Fibroblast of skin of left biceps (primary cell): ENCODE measurements around the gene SYTL3.
"Not testable (repeated sequence)": the region's sequence is repeated elsewhere in the genome, so short reads cannot be mapped to it uniquely, and the experiment has no call there.

ENCODE experiments used
- DNase-seq, 2 experiments: peaks; one replicate each; pipeline ENCODE4 v3.0.0-alpha.2; 2013; ENCODE audit warnings: low read depth in 2 of 2

SYTL3 gene

DNA sequence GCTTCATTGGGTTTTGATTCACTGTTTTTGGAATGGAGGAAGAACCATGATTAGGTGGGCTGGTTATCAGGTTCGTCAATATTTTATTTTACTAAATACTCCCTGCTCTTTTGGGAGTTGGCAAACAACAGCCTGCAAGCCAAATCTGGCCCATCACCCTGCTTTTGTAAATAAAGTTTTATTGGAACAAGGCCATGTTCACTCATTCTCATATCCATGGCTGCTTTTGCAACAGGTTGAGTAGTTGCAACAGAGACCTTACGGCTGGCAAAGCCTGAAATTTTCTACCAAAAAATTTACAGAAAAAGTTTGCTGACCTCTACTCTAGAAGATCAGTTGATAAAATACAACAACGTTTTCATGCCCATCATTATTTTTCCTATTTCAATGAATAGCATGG is 45.1 kb downstream of the SYTL3 start:
- no peak for DNase-seq

DNA sequence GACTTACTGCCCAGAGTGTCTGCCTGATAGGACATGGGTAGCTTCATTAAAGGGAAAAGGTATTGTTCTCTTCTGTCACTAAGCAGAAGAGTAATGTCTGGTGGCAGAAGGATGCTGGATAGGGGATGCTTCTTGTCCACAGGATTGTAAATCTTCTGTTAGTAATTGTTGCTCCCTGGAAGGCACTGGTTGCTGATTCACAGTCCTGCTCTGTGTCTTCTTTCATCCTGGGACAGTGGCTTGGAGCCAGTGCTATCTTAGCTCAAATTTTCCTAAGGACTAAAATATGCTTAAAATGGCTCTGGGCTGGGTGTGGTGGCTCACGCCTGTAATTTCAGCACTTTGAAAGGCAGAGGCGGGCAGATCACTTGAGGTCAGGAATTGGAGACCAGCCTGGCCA is 48.0 kb downstream of the SYTL3 start:
- no peak for DNase-seq

DNA sequence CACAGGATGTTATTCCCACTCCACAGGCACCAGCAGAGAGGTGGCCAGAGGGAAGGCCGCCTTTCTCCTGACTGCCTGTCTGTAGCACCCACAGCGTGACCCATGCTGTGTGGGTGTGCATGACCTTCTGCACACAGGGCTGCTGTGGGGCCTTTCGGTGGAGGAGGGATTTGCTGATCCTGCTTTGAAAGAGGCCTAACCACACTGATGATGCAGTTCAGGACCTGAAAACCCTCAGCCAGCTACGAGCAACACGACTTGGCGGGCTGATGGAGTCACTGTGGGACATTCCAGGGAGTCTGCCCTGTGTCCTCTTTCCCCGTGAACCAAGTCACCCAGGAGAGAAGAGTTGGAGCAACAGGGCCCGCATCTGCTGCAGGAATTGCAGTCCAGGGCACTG is 49.1 kb downstream of the SYTL3 start:
- DNase-seq, result no peak

DNA sequence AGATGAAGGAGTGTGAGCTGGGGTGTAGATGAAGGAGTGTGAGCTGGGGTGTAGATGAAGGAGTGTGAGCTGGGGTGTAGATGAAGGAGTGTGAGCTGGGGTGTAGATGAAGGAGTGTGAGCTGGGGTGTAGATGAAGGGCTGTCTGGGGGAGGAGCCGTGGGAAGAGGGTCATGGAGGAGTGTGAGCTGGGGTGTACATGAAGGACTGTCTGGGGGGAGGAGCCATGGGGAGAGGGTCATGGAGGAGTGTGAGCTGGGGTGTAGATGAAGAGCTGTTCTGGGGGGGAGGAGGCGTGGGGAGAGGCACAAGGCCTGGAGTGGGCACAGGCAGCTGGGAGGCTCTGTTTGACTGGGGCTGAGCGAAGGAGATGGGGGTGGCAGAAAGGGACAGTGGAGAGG is 51.4 kb downstream of the SYTL3 start:
- not testable (repeated sequence) for DNase-seq

DNA sequence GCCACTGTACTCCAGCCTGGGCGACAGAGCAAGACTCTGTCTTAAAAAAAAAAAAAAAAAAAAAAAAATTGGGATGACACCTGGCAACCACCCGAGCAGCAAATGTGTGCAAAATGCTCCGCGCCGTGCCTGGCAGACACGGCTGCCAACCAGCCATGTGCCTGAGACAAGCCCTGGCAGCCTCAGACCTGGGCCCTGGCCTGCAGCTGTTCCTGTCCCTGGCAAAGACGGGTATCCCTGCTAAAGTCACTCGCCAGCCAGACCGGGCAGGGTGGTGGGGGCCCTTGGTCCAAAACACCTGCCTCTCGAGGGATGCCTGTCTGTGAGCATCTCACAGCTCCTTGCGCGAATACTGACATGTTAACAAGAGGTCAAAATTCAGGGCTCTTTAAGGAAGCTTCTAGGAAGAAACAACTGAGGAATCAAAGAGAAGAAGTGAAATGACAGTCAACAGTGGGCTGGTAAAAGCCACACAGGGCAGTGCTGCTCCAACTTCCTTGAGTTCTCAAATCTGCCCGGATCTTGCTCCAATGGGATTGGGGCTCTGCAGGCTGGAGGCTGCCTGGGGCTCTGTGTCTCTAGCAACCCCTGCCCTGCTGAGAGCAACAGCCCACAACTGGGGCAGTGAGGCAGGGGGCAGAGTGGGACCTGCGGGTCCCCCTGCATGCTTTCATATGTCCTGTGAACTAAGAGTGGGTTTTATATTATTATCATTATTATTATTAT is 53.4 kb downstream of the SYTL3 start:
- no peak for DNase-seq

DNA sequence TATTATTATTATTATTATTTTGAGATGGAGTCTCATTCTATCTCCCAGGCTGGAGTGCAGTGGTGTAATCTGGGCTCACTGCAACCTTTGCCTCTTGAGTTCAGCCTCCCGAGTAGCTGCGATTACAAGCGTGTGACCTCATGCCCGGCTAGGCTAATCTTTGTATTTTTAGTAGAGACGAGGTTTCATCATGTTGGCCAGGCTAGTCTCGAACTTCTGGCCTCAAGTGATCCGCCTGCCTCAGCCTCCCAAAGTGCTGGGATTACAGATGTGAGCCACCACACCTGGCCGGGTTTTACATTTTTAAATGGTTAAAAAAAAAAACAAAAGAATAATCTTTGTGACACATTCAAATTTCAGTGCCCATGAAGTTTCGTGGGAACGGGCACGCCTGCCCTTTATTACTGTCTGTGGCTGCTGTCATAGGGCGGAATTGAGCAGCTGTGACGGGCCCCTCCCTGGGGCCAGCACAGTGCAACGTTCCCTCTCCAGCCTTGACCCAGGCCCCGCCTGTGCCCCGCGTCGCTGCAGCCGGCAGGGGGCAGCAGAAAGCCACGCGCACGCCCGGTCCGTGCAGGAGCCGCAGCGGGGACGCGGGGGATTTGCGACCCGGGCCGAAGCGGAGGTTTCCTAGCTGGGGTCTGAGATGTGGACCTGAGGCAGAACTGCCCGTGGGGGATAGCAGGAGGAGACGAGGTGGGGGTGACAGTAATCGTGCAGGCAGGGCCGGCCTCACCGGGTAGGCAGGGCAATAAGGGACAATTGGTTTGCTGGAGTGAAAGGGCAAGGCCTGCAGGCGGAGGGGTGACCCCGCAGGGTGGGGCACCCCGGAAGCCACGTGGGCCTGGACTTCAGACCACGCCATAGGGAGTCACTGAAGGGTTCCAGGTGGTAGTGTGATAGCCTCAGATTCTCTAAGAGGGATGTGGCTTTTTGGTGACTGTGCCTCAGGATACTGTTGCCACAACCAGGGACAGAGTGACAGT is 54.3 kb downstream of the SYTL3 start:
- no peak for DNase-seq

DNA sequence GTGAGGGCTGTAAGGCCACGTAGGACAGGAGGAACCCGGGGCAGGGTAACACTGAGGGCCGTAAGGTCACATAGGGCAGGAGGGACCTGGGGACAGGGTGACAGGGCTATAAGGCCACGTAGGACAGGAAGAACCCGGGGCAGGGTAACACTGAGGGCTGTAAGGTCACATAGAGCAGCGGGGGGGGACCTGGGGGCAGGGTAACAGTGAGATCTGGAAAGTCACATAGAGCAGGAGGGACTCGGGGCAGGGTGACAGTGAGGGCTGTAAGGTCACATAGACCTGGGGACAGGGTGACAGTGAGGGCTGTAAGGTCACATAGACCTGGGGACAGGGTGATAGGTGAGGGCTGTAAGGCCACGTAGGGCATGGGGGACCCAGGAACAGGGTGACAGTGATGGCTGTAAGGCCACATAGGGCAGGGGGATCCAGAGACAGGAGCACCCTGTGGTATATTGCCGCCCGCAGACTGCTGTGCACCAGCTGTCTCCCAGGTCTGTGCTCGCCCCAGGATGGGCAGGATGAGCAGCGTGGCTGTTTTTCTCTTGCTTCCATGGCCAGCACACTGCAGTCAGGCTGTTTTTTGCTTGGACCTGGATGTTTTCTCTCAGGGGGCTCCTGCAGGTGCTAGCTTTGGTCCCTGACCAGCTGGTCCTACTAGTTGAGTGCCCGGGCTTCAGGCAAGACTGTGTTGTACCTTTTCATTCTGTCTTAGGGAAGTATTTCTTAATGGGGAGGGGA is 55.7 kb downstream of the SYTL3 start:
- DNase-seq, result no peak

DNA sequence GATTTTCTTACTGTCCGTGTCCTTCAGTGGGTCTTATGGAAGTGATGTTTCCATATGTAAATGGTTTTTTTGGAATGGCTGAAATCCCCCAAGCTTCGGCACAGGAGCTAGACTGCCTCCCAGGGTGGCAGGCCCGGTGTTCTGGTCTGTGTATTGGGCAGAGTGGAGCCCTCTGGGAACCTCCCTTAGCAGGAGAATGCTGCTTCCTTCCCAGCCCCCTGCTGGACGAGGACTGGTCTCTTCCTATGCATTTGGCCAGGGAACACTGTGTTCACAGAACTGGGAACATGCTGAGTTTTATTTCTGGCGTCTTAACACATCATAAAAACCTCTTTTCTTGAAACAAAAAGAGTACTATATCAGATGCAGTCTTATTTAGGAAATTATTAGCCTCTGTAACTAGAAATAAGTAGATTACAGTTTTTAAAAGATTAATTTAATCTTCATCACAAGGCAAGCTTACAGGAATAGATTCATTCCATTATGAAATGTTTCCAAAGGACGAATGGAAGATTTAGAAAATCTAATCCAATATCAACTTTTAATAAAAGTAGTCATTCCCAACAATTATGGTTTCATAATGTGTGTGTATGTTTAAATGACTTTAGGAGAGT is 56.6 kb downstream of the SYTL3 start:
- no peak for DNase-seq

DNA sequence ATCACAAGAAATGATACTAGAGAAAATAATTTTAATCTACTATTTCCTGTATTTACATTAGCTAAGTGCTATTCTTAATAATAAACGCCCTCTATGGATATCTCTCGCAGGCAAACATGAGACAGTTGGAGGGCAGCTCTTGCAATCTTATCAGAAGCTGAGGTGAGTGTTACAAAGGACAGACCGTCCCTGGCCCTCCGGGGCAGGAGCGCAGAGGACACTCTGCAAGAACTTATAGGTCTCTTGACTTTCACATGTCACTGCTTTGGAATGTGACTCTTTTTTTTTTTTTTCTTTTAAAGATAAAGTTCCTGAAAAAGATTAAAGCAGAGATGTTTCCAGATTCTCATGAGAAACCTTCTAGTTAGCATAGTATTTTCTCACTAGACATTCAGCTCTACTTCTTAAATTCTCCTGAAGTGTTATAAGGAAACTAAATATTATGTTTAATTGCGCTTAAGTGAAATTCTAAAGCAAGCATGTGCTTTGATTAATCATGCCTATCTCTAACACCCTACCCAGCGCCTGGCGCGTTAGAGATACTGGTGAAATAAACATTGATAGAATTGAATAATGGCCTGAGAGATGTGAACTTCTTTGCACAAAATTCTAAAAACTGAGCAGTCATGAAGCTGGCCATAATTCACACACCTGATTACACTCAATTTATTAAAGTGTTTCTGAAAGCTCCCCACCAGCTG is 57.4 kb downstream of the SYTL3 start:
- no peak for DNase-seq

DNA sequence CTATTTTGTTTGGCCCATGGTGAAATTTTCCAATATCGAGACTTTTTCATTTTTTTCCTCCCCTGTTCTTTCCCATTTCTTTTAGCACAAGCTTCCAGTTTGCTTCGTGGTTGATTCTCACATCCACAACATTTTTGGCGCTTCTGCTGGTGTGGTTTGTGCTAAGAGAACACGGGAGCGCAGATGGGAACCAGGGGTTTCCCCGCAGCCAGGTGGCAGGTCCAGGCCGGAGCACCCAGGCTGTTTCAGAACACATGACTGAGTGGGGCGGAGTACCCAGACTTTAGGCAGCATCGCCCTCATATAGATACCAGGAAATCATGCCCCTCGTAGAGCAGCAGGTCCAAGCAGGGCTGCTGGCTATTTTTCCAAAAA is 58.0 kb downstream of the SYTL3 start:
- DNase-seq, result no peak

DNA sequence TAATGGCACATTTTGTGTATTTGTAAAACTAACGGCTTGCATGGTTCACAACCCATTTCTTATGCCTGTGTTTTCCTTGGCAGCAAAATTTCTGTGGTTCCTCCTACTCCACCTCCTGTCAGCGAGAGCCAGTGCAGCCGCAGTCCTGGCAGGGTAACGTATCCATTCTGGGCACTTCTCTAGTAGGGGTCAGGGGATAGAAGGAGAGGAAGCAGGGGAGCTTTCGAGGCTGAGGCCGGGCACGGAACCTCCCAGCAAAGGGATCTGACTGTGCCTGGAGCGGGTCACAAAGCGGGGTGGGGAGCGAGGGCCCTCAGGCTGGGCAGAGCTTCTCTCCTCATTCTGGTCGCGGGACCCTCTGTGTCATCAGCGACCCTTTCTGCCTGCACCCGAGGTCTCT is 58.4 kb downstream of the SYTL3 start:
- no peak for DNase-seq

DNA sequence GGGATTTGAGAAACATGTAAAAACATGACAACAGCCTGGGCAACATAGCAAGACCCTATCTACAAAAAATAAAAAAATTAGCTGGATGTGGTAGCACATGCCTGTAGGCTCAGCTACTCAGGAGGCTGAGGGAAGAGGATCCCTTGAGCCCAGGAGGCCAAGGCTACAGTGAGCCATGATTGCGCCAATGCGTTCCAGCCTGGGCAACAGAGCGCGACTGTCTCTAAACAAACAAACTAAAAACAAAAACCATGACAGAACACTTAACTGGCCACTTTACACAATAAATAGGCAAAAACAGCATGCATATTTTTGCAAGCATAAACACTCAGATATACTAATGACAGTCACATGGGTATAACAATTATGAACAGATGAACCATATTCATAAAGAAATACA is 60.0 kb downstream of the SYTL3 start:
- no peak for DNase-seq

DNA sequence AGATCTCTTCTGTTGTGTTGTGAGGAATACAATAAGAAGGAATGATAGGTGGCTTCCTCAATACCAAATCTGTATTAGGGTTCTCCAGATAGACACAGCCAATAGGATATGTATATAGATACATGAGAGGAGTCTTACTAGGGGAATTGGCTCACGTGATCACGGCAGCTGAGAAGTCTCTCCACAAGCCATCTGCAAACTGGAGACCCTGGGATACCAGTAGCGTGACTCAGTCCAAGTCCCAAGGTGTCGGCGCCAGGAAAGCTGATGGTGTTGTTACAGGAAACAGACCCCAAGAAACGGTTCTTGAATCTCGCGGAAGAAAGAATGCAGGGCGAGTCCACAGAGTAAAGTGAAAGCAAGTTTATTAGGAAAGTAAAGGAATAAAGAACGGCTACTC is 61.4 kb downstream of the SYTL3 start:
- no peak for DNase-seq

DNA sequence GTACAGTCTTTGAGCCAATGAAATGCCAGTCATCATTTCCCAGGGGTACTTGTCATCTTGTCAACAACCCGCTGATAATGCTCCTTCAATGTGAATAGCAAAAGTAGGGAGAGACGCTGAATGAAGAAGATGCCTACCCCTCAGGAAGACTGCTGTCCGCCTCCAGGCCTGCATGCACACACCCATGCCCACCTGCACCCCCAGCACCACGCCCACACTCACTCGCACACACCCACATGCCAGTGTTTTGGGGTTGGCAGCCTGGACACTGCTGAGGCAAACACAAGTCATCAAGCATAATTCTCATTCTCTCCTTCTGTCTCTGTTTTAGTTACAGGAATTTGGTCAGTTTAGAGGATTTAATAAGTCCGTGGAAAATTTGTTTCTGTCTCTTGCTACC is 63.6 kb downstream of the SYTL3 start:
- DNase-seq, result no peak

DNA sequence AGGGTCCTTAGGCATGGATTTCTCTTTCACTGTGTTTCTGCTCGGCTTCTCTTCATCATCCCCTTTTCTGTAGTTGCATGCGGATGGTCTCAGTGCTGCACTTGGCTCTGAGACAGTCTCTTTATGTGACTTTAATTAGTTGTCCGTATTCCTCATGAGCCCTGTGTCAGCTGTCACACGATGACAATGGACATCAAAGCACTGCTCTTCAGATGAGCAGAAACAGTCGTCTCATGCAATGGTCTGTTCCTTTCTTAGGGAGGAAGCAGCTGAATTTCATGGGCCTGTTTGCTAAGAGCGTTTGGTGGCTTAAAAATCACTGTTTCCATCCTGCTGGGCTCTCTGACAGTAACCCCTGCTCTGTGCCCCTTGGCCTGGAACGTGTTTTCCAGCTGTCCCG is 64.9 kb downstream of the SYTL3 start:
- no peak for DNase-seq

DNA sequence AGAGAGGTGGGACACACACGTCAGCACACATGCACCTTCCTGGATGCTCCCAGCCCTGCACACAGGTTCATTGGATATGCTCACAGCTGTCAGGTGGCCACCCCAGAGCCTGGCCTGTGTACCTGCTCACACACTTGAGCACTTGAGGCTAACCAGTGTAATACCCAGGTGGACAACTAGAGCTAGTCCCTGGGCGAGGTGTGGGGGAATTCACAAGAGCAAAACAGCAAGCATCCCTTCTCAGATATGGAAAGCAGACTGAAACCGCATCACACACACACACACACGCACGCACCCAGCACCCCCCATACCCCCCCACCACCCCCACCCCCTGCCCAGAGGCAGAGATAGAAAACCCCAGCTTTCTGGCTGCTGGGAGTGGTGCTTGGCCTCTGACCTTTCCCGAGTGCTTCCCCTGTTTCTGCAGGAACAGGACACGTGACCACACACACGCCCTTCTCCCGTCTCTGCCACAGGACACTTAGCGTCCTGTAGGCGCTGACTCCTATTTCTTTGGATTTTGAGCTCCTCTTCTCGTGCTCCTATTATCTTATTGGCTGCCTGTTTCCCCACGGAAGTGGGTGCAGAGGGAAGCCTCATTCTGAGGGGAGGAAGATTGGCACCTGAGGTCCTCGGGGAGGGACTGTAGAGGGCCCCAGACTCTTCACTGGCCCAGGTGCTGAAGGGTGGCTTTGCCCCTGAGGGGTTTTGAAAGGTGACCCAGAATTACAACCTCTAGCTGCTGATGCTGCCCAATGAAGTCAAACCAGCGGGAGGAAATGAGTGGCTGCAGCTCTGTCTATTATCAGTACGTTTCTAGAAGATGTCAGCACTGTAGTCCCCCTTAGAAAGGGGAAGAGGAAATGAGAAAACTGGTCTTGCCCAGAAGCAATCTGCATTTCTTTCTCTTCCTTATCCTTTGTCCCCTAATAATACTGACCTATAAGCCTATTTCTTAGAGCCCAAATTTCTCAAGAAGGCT is 65.8 kb downstream of the SYTL3 start:
- DNase-seq, result no peak

DNA sequence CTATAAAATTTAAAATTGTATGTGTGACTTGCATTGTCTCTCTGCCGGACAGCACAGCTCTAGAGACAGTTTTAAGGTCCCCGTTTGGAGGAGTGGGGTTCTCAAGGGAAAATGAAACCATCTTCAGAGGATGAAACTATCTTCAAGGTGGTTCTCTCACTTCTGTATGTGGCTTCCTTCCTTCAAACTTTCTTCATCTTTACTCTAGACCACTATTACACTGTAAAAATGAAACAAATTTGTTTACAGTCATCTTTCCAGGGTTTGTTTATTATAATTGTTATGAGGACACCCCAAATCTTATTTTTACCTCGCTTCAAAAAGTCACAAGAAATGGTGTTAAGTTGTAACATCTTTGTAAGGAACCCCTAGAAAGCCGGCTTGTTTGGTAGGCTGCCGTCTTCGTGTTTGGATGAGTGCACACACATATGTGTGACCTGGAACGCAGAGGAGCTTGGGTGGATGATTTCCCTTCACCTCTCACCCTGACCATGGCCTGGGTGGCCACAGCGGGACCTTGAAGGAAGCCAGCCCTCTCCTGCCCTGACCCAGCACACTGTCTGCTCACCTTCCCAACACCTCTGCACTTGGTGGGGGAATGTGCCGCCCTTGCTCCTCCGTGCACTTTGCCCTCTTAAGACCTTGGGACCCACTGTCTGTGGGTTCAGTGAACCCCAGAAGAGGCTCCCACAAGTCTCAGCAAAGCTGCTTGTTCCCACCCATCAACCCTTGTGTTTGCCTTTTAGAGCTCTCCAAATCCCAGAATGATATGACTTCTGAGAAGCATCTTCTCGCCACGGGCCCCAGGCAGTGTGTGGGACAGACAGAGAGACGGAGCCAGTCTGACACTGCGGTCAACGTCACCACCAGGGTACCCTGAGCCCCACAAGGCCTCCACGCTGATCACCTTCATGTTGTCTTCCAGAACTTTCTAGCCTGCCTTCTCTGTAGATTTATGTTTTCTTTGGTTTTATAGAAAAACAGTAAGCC is 67.8 kb downstream of the SYTL3 start:
- no peak for DNase-seq

DNA sequence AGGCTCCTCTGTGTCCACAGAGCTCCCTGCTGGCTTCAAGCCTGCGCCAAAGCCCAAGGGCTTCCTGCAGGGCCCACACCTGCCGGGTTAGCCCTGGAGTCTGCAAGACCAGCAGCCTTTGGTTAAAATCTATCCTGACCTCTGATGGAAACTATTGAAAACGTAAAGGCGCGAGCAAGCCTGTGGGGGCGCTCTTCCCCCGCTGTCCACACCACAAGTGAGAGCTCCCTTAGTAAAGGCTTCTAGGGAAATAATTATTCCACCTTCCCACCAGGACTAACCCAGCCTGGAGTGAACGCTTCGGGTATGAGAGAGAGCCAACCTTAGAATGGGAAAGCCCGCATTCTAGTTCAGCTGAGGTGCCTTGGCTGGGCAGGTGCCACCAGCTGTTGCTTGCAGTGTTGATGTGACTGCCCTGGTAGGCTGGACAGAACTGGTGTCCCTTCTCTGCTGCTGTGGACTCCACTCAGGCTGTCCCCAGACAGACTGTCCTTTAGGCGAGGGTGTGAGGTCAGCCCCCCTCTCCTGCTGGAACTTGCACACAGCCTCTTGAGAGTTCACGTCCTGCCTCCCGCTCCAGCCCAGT is 68.7 kb downstream of the SYTL3 start:
- no peak for DNase-seq
